ENCODE results near the gene ROBO1.

GRCh38 chr3:78992400-78992799, 775.4 kb downstream of the ROBO1 start:
- TF ChIP-seq CTCF (IDR thresholded peaks at IDR 0.05; ENCODE audit: borderline replicate concordance, extremely low read depth, low read length, poor library complexity, severe bottlenecking) (no peak), EZH2 (IDR thresholded peaks at IDR 0.05; ENCODE audit: borderline replicate concordance, low read depth, low read length, severe bottlenecking) (no peak)
